BLaER1 treated with 17β-estradiol and CSF1 and Interleukin-3, amounts not matched to agents 10 nM and 100 nM (cell line): ENCODE results near the gene RAD52.

ENCODE experiments used
- H3K27ac ChIP-seq, 11 experiments: shearing (Covaris generic); formaldehyde crosslinking; 2 replicates each; pipeline ENCODE4 v1.8.1; 2022
- H3K27me3 ChIP-seq, 11 experiments: shearing (Covaris generic); formaldehyde crosslinking; 2 replicates each; pipeline ENCODE4 v1.8.1; 2022
- H3K36me3 ChIP-seq, 11 experiments: shearing (Covaris generic); formaldehyde crosslinking; 2 replicates each; pipeline ENCODE4 v1.8.1; 2022
- H3K4me1 ChIP-seq, 10 experiments: shearing (Covaris generic); formaldehyde crosslinking; 2 replicates each; pipeline ENCODE4 v1.8.1; 2022
- H3K4me2 ChIP-seq, 11 experiments: shearing (Covaris generic); formaldehyde crosslinking; 2 replicates each; pipeline ENCODE4 v1.8.1; 2022
- H3K4me3 ChIP-seq, 10 experiments: shearing (Covaris generic); formaldehyde crosslinking; 2 replicates each; pipeline ENCODE4 v1.8.1; 2022
- H3K9ac ChIP-seq, 11 experiments: shearing (Covaris generic); formaldehyde crosslinking; 2 replicates each; pipeline ENCODE4 v1.8.1; 2022
- H3K9me3 ChIP-seq, 11 experiments: shearing (Covaris generic); formaldehyde crosslinking; replicated peaks in 1 of 11; 2 replicates each; pipeline ENCODE4 v1.8.1; 2022
- H4K20me1 ChIP-seq, 11 experiments: shearing (Covaris generic); formaldehyde crosslinking; 2 replicates each; pipeline ENCODE4 v1.8.1; 2022
- Cebpa-rat ChIP-seq, 11 experiments: shearing (Covaris generic); IDR thresholded peaks; 2 replicates each; pipeline ENCODE4 v1.8.1; 2022

The RAD52 gene

GRCh38 chr12:989751-990660 lies 40.5 kb upstream of the RAD52 start:
- peak overlapping the region; percentile 91 to 99 (median 97) for H3K27ac ChIP-seq

GRCh38 chr12:989051-989450 lies 39.6 kb upstream of the RAD52 start:
- no peaks in the 10 kb centered on the region for H3K9me3 ChIP-seq
- H3K36me3 ChIP-seq: peaks cover 0 to 11% (median 0%) of the 10 kb centered on the region in 11 experiments; a peak in 4 of 22 replicates
- peak overlapping the region; percentile 89 to 98 (median 95); a peak in 21 of 22 replicates for H3K9ac ChIP-seq
- H3K27me3 ChIP-seq: no peaks in the 10 kb centered on the region
- no peak for TF ChIP-seq Cebpa-rat (IDR thresholded peaks at IDR 0.05)
- peak overlapping the region; percentile 78 to 94 (median 90) for H3K4me2 ChIP-seq
- peaks cover 35 to 45% (median 38%) of the 10 kb centered on the region in 10 experiments for H3K4me1 ChIP-seq
- H4K20me1 ChIP-seq: peaks cover 0 to 20% (median 0%) of the 10 kb centered on the region in 11 experiments; a peak in 5 of 22 replicates
- peak overlapping the region in 9 of 11 experiments; percentile 91 to 99 (median 97); a peak in 19 of 22 replicates for H3K27ac ChIP-seq
- peak overlapping the region in 8 of 10 experiments; percentile 62 to 84 (median 76); a peak in 15 of 20 replicates for H3K4me3 ChIP-seq

More at GRCh38 chr12:989751-990660, 40.5 kb upstream of the RAD52 start:
- Histone ChIP-seq H4K20me1 (peaks cover 0 to 29% (median 8%) of the 10 kb centered on the region in 11 experiments; a peak in 12 of 22 replicates), H3K9ac (peak overlapping the region; percentile 89 to 98 (median 95)), H3K4me1 (peaks cover 36 to 48% (median 41%) of the 10 kb centered on the region in 10 experiments), H3K9me3 (no peaks in the 10 kb centered on the region), H3K36me3 (peaks cover 0 to 11% (median 0%) of the 10 kb centered on the region in 11 experiments; a peak in 4 of 22 replicates), H3K4me2 (peak overlapping the region; percentile 78 to 94 (median 90)), H3K27me3 (no peaks in the 10 kb centered on the region), H3K4me3 (peak overlapping the region; percentile 62 to 84 (median 76))
- no peak for TF ChIP-seq Cebpa-rat (IDR thresholded peaks at IDR 0.05)

DNA sequence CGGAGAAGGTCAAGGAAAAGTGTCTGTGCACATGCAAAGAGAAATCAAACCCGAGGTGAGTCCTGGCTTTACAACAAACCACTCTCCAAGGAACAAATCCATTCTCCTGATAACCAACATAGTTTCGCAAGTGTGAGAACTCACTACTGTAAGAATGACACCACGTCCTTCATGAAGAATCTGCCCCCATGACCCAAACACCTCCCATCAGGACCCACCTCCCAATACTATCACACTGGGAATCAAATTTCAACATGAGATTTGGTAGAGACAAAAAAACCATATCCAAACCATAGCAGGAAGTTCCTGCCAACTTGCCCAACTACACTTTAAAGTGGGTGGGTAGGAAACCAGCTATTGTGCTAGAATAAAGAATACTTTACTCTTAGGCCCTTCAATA lies 39.2 kb upstream of the RAD52 start:
- H3K9ac ChIP-seq: peak overlapping the region in 9 of 11 experiments; percentile 90 to 98 (median 95); a peak in 13 of 22 replicates
- H3K27ac ChIP-seq: peak overlapping the region in 9 of 11 experiments; percentile 91 to 99 (median 97); a peak in 14 of 22 replicates
- H3K4me1 ChIP-seq: peaks cover 33 to 44% (median 38%) of the 10 kb centered on the region in 10 experiments
- H3K27me3 ChIP-seq: no peaks in the 10 kb centered on the region
- no peak for TF ChIP-seq Cebpa-rat (IDR thresholded peaks at IDR 0.05)
- no peaks in the 10 kb centered on the region for H3K9me3 ChIP-seq
- peak overlapping the region in 7 of 10 experiments; percentile 3 to 84 (median 70); a peak in 10 of 20 replicates for H3K4me3 ChIP-seq
- peaks cover 0 to 11% (median 0%) of the 10 kb centered on the region in 11 experiments; a peak in 4 of 22 replicates for H3K36me3 ChIP-seq
- H3K4me2 ChIP-seq: peak overlapping the region; percentile 78 to 94 (median 90)
- H4K20me1 ChIP-seq: peaks cover 0 to 18% (median 0%) of the 10 kb centered on the region in 11 experiments; a peak in 5 of 22 replicates

GRCh38 chr12:981961-982360 lies 32.5 kb upstream of the RAD52 start:
- Histone ChIP-seq H3K27ac (no peak overlapping the region), H3K4me3 (no peak overlapping the region), H3K4me1 (peaks cover 0 to 13% (median 0%) of the 10 kb centered on the region in 10 experiments; a peak in 5 of 20 replicates), H3K36me3 (peaks cover 0 to 8% (median 0%) of the 10 kb centered on the region in 11 experiments; a peak in 4 of 22 replicates), H3K27me3 (no peaks in the 10 kb centered on the region), H3K9ac (no peak overlapping the region), H3K4me2 (no peak overlapping the region), H3K9me3 (peaks cover 0 to 4% (median 0%) of the 10 kb centered on the region in 11 experiments; a peak in 2 of 22 replicates), H4K20me1 (no peaks in the 10 kb centered on the region)
- no peak for TF ChIP-seq Cebpa-rat (IDR thresholded peaks at IDR 0.05)

- Histone ChIP-seq H3K9me3 (peaks cover 0 to 4% (median 0%) of the 10 kb centered on the region in 11 experiments; a peak in 2 of 22 replicates), H3K4me1 (peaks cover 0 to 14% (median 0%) of the 10 kb centered on the region in 10 experiments; a peak in 5 of 20 replicates), H3K4me3 (no peak overlapping the region), H3K4me2 (no peak overlapping the region), H4K20me1 (no peaks in the 10 kb centered on the region), H3K27ac (no peak overlapping the region), H3K9ac (no peak overlapping the region), H3K27me3 (no peaks in the 10 kb centered on the region), H3K36me3 (peaks cover 0 to 6% (median 0%) of the 10 kb centered on the region in 11 experiments; a peak in 4 of 22 replicates)
- TF ChIP-seq Cebpa-rat (IDR thresholded peaks at IDR 0.05): no peak
Observed at GRCh38 chr12:981176-981828, 31.8 kb upstream of the RAD52 start.

DNA sequence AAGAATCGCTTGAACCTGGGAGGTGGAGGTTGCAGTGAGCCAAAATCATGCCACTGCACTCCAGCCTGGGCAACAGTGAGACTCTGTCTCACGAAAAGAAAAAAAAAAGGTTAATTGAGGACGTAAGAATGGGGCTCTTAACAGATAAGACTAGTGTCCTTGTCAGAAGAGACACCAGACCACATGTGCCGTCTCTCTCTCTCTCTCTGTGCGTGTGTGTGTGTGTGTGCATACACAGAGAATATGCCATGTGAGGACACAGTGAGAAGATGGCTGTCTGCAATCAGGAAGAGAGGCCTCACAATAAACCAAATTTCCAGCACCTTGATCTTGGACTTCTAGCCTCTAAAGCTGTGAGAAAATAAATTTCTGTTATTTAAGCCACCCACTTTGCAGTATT lies 29.9 kb upstream of the RAD52 start:
- Histone ChIP-seq H3K4me3 (no peak overlapping the region), H3K36me3 (peaks cover 0 to 4% (median 0%) of the 10 kb centered on the region in 11 experiments; a peak in 2 of 22 replicates), H3K27ac (no peak overlapping the region), H3K27me3 (no peaks in the 10 kb centered on the region), H3K4me1 (peaks cover 0 to 14% (median 0%) of the 10 kb centered on the region in 10 experiments; a peak in 5 of 20 replicates), H4K20me1 (no peaks in the 10 kb centered on the region), H3K9me3 (peaks cover 0 to 4% (median 0%) of the 10 kb centered on the region in 11 experiments; a peak in 2 of 22 replicates), H3K4me2 (no peak overlapping the region), H3K9ac (no peak overlapping the region)
- no peak for TF ChIP-seq Cebpa-rat (IDR thresholded peaks at IDR 0.05)

GRCh38 chr12:977156-977555 lies 27.7 kb upstream of the RAD52 start:
- Histone ChIP-seq H3K4me1 (peaks cover 0 to 14% (median 0%) of the 10 kb centered on the region in 10 experiments; a peak in 5 of 20 replicates), H3K27me3 (no peaks in the 10 kb centered on the region), H3K9me3 (peaks cover 0 to 4% (median 0%) of the 10 kb centered on the region in 11 experiments; a peak in 2 of 22 replicates), H3K4me3 (no peak overlapping the region), H3K27ac (no peak overlapping the region), H3K9ac (no peak overlapping the region), H3K4me2 (peak overlapping the region in 3 of 11 experiments; percentile 4 to 16 (median 7); a peak in 1 of 22 replicates), H4K20me1 (no peaks in the 10 kb centered on the region), H3K36me3 (peaks cover 0 to 4% (median 0%) of the 10 kb centered on the region in 11 experiments; a peak in 2 of 22 replicates)
- TF ChIP-seq Cebpa-rat (IDR thresholded peaks at IDR 0.05): 0 out of 22 replicates have a peak, but pooled peaks of 1 of the 11 experiments have one; percentile 16

DNA sequence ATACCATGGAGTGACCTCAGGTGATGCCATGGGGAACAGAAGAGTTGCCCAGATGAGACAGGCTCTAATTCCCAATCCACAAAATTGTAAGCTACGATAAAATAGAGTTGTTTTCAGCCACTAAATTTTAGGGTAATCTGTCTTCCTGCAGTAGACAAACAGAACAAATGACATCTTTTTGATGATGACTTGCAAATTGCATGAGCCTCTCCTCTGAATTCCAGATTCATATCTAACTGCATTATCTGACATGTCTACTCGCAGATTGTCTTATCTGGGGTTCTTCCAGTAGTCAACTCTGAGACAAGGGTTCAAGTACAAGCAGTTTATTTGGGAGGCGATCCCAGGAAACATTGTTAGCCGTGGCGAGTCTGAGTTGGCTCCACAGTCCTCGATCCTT lies 27.1 kb upstream of the RAD52 start:
- H3K36me3 ChIP-seq: peaks cover 0 to 4% (median 0%) of the 10 kb centered on the region in 11 experiments; a peak in 2 of 22 replicates
- no peaks in the 10 kb centered on the region for H4K20me1 ChIP-seq
- H3K9ac ChIP-seq: no peak overlapping the region
- no peaks in the 10 kb centered on the region for H3K27me3 ChIP-seq
- no peak overlapping the region for H3K27ac ChIP-seq
- H3K9me3 ChIP-seq: peaks cover 0 to 4% (median 0%) of the 10 kb centered on the region in 11 experiments; a peak in 2 of 22 replicates
- TF ChIP-seq Cebpa-rat (IDR thresholded peaks at IDR 0.05): no peak
- no peak overlapping the region for H3K4me3 ChIP-seq
- H3K4me2 ChIP-seq: 0 out of 22 replicates have a peak overlapping the region, but pooled peaks of 1 of the 11 experiments have one; percentile 4
- H3K4me1 ChIP-seq: peaks cover 0 to 14% (median 0%) of the 10 kb centered on the region in 10 experiments; a peak in 5 of 20 replicates
